HG02571 (cell line): ENCODE data around the gene THAP7.
"Not testable (repeated sequence)": the region's sequence is repeated elsewhere in the genome, so short reads cannot be mapped to it uniquely, and the experiment has no call there.

ENCODE experiments used
- ATAC-seq: cut with Tn5 transposase; IDR thresholded peaks from one replicate; pipeline ENCODE4 v1.9.1; 2021; ENCODE audit warnings: mild to moderate bottlenecking, moderate library complexity; ENCODE audit not compliant: unreplicated experiment

The THAP7 gene

GRCh38 chr22:20979940-20980453, 21.9 kb downstream of the THAP7 start:
- no peak for ATAC-seq

DNA sequence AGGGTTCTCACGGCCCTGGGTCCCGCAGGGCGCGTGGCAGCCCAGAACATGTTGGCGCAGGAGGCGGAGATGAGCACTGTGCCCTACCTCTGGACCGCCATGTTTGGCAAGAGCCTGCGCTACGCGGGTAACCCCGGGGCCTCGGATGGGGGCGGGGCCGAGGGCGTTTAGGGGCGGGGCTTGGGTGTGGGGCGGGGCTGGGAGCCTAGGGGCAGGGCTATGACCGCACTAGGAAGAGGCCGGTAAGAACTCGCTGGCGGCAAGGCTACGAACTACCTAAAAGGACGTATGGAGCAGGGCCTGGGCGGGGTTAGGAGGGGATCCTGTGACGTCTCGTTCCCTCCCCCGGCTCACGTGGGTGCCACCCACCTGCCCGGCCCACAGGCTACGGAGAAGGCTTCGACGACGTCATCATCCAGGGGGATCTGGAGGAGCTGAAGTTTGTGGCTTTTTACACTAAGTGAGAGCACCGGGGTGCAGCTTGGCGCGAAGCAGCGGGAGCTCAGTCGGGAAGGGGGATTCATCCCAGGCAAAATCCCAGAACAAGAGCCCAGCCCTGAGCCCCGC, 22.6 kb downstream of the THAP7 start:
- ATAC-seq = no peak

GRCh38 chr22:20978419-20978818, 23.5 kb downstream of the THAP7 start:
- no peak for ATAC-seq

DNA sequence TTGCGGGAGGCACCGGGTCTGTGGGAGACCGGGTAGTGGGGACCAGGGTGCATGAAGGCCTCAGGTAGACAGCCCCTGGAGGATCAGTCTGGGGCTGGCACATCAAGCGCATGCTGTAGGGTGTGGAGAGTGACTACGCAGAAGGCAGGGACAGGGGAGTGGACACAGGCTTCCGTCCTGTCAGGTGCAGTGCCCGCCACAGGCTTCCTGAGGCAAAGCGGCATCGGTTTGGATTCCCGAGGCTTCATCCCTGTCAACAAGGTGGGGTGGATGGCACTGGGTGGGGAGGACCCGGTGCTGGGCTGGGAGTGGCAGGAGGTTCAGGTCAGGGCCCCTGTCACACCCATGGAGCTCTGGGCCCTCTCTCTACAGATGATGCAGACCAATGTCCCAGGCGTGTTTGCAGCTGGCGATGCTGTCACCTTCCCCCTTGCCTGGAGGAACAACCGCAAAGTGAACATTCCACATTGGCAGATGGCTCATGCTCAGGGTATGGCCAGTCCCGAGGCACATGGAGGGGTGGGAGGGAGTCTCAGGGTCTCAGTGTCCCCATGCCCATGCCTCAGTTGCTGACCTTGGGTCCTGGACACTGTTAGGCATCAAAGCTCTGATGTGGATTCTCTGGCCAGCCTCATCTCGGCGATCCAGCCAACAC, 24.3 kb downstream of the THAP7 start:
- no peak for ATAC-seq

DNA sequence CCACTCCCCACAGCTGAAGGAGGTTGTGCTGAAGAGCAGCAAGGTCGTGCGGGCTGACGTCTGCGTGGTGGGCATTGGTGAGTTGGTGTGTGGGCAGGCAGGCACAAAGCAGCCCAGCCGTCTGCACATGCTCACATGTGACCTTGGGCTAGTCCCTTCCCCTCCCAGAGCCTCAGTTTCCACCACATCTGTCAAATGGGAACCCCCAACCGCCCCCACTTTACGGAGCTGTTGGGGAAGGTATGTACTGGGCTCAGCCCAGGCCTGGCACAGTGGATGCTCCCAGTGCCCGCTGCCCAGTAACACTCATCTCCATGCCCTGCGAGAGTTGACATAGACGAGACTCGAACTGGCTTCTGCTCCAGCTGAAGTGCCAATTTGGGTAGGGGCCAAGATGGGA, 24.9 kb downstream of the THAP7 start:
- no peak for ATAC-seq

GRCh38 chr22:20976291-20976877, 25.5 kb downstream of the THAP7 start:
- ATAC-seq = no peak

DNA sequence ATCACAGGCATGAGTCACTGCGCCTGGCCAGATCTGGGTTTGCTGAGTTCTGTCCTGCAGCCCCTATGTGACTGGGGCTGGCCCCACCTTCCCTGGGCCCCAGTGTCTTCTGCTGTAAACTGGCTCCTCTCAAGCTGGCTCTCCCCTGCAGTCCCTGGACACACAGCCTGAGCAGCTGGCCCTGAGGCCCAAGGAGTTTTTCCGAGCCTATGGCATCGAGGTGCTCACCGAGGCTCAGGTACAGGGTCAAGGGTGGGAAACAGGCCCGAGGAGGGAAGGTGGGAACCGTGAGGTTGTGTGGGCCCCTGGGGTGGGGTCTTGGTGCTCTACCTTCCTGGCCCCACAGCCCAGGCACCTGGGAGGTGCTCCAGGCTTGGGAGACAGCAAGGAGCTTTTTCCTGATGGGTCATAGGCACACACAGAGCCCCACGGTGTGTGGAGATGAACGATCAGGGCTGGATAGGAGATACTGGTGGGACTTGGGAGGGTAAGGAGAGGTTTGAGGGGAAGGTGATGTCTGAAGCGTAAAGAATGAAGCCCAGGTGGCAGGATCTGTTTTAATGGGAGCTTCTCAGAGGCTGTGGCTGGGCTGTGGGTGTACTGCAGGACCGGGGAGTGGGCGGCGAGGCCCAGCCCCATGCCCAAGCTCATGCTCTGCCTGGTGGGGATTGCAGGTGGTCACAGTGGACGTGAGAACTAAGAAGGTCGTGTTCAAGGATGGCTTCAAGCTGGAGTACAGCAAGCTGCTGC, 26.2 kb downstream of the THAP7 start:
- no peak for ATAC-seq

GRCh38 chr22:20974336-20974955, 27.5 kb downstream of the THAP7 start:
- ATAC-seq = no peak

- no peak for ATAC-seq
These were observed 28.2 kb downstream of the THAP7 start for GRCh38 chr22:20973634-20974286.

GRCh38 chr22:20972933-20973577, 28.9 kb downstream of the THAP7 start:
- ATAC-seq = no peak

DNA sequence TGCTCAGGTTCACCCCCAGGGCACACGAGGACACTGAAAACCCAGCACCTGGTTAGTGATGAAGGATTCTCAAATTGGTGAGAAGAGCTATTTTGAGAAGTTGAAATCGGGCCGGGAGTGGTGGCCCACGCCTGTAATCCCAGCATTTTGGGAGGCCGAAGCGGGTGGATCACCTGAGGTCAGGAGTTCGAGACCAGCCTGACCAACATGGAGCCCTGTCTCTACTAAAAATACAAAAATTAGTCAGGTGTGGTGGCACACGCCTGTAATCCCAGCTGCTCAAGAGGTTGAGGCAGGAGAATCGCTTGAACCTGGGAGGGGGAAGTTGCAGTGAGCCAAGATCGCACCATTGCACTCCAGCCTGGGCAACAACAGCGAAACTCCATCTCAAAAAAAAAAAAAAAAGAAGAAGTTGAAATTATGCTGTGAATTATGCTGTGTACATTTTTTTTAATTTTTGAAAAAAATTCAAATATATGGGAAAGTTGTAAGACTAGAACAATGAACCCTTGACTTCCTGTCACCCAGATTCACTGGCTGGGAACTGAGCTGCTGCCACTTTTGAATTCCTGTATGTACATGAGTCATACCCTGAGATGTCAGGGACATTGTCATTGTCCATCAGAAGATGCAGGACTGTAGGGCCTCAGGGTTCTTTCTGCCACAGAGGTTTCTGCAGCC, 29.8 kb downstream of the THAP7 start:
- not testable (repeated sequence) for ATAC-seq

DNA sequence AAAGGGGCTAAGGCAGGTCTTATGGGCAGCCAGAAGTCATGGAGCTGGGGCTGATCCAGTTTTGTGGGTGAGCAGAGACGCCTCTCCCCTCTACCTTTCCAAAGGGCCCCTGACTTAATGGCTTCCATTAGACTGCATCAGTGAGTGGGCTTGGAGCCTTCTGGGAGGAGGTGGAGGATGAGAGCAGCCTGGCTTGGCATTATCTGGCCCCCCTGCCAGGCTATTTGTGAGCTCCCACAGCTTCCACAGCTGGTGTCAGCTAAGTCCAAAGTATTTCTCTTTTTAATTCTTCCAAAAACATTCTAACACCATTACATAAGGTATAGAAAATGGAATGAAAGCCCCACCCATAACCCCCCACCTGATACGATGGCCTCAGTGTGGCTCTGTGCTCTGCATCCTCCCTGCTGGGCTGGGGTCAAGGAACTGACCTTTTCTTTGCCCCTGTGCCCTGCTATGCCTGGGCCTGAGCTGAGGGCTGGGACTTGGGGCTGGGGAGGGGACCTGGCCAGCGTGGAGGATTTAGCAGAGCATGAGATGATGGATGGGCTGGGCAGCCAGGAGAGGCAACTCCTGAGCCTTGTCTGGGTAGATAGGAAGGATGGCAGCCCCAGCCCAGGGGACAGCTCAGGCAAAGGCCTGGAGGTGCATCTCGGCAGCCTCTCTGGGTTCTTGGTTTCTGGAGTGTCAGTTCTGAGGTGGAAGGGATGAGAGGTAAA, 30.8 kb downstream of the THAP7 start:
- ATAC-seq = no peak

DNA sequence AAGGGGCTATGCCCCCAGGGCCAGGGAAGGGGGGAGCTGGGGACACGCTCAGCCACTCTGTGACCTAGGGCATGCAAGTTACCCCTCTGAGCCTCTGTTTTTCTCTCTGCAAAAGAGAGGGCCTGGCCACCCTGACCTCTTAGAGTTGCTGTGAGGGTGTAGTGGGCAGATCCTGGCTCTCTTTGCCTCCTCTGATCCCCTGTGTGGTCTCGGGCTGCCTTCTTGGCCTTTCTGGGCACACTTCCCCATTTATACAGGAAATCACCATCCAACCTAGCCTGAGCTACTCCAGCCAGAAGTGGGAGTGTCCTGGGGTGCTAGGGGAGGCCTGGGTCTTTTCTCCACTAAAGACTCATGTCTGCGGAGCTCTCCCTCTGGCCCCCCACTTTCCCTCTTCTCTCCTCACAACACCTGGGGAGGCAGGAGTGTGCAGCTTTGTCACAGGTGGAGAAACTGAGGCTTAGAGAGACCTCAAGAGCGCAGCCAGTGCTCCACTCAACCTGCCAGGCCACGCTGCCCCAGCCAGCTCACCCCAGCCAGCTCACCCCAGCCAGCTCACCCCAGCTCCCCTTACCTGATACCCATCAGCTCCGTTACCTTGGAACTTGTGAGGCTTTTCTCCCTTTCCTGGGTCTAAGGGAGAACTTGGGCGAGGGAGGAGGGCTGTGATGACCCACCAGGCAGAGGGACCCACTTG, 33.5 kb downstream of the THAP7 start:
- ATAC-seq = no peak

DNA sequence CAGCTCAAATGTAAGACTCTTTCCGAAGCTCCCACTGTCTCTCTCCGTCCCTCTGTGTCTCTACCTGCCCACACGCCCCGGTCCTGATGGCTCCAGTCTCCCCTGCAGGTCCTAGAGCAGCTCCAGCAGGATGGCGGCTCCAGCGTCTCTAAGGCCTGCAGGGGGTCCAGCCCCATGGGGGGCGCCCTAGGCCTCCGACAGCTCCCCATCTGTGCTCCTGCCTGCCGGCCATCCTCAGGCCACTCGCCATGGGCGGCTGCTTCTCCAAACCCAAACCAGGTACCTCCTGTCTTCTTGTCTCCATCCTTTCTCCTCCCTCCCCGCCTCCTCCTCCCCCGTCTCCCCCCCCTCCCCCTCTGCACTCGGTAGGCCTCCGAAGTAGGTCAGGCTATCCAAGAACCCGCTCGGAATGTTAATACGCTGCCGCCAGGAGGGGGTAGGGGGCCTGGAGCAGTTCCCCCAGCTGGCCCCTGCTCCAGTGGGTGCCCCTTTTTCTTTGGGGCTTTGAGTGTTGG, 34.2 kb downstream of the THAP7 start:
- ATAC-seq = no peak

GRCh38 chr22:20966883-20967696, 34.8 kb downstream of the THAP7 start, which contains the start of gene AIFM3:
AIFM3 (plus strand) TSS chr22:20967255; CDS start chr22:20967945, 690 bp downstream.
- ATAC-seq = no peak

- no peak for ATAC-seq
These were observed 35.7 kb downstream of the THAP7 start for GRCh38 chr22:20965888-20966855.
